ENCODE measurements around the gene RUNDC3A.

The RUNDC3A gene

GRCh38 chr17:44304651-44305050 lies 3.8 kb upstream of the RUNDC3A start:
- Histone ChIP-seq H3K4me3 (ENCODE audit: low read length) (no peak overlapping the region), H3K36me3 (ENCODE audit: insufficient read depth, low read length) (no peaks in the 10 kb centered on the region), H3K4me1 (ENCODE audit: insufficient read depth, low read length) (peaks cover 20% of the 10 kb centered on the region), H3K27me3 (ENCODE audit: insufficient read depth, low read length) (peaks cover 3% of the 10 kb centered on the region), H3K9me3 (ENCODE audit: low read length) (no peaks in the 10 kb centered on the region), H2AFZ (ENCODE audit: low read depth, low read length) (no peak overlapping the region)

- peaks cover 6% of the 10 kb centered on the region for H3K27me3 ChIP-seq (ENCODE audit: insufficient read depth, low read length)
- H3K36me3 ChIP-seq (ENCODE audit: insufficient read depth, low read length), result no peaks in the 10 kb centered on the region
- H2AFZ ChIP-seq (ENCODE audit: low read depth, low read length), result no peak overlapping the region
- H3K4me1 ChIP-seq (ENCODE audit: insufficient read depth, low read length), result peaks cover 30% of the 10 kb centered on the region
- H3K9me3 ChIP-seq (ENCODE audit: low read length), result no peaks in the 10 kb centered on the region
- peak overlapping the region; percentile 59 for H3K4me3 ChIP-seq (ENCODE audit: low read length)
Observed at GRCh38 chr17:44307387-44308186, 814 bp upstream of the RUNDC3A start.

DNA sequence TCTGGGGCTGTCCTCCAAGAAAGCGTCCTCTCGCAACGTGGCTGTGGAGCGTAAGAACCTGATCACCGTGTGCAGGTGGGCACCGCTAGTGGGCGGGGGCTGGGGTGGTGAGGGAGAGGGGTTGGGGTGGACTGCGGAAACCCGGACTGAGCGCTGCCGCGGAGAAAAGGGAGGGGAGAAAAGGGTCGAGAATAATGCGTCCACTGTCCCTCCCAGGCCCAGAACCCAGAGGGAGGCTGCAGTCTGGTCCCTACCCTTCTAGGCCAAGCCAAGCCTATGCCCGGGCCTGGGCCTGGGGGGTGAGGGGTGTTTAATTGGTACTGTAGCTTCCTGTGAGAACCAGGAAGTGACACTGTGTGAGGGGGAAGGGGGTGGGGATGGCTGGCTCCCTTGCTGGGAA lies 464 bp downstream of the RUNDC3A start:
- Histone ChIP-seq H3K27me3 (ENCODE audit: insufficient read depth, low read length) (peaks cover 9% of the 10 kb centered on the region), H3K9me3 (ENCODE audit: low read length) (no peaks in the 10 kb centered on the region), H2AFZ (ENCODE audit: low read depth, low read length) (no peak overlapping the region), H3K36me3 (ENCODE audit: insufficient read depth, low read length) (no peaks in the 10 kb centered on the region), H3K4me3 (ENCODE audit: low read length) (peak overlapping the region; percentile 59), H3K4me1 (ENCODE audit: insufficient read depth, low read length) (peaks cover 30% of the 10 kb centered on the region)

- H3K27me3 ChIP-seq (ENCODE audit: insufficient read depth, low read length), result peaks cover 15% of the 10 kb centered on the region
- H3K36me3 ChIP-seq (ENCODE audit: insufficient read depth, low read length), result no peaks in the 10 kb centered on the region
- H2AFZ ChIP-seq (ENCODE audit: low read depth, low read length), result no peak overlapping the region
- peaks cover 30% of the 10 kb centered on the region for H3K4me1 ChIP-seq (ENCODE audit: insufficient read depth, low read length)
- H3K9me3 ChIP-seq (ENCODE audit: low read length), result no peaks in the 10 kb centered on the region
- peak overlapping the region; percentile 59 for H3K4me3 ChIP-seq (ENCODE audit: low read length)
Observed at GRCh38 chr17:44309472-44309871, 1.1 kb downstream of the RUNDC3A start.

GRCh38 chr17:44310188-44310587 lies 1.8 kb downstream of the RUNDC3A start:
- Histone ChIP-seq H3K27me3 (ENCODE audit: insufficient read depth, low read length) (peaks cover 22% of the 10 kb centered on the region), H3K9me3 (ENCODE audit: low read length) (no peaks in the 10 kb centered on the region), H3K4me1 (ENCODE audit: insufficient read depth, low read length) (peaks cover 35% of the 10 kb centered on the region), H3K4me3 (ENCODE audit: low read length) (no peak overlapping the region), H2AFZ (ENCODE audit: low read depth, low read length) (no peak overlapping the region), H3K36me3 (ENCODE audit: insufficient read depth, low read length) (no peaks in the 10 kb centered on the region)

DNA sequence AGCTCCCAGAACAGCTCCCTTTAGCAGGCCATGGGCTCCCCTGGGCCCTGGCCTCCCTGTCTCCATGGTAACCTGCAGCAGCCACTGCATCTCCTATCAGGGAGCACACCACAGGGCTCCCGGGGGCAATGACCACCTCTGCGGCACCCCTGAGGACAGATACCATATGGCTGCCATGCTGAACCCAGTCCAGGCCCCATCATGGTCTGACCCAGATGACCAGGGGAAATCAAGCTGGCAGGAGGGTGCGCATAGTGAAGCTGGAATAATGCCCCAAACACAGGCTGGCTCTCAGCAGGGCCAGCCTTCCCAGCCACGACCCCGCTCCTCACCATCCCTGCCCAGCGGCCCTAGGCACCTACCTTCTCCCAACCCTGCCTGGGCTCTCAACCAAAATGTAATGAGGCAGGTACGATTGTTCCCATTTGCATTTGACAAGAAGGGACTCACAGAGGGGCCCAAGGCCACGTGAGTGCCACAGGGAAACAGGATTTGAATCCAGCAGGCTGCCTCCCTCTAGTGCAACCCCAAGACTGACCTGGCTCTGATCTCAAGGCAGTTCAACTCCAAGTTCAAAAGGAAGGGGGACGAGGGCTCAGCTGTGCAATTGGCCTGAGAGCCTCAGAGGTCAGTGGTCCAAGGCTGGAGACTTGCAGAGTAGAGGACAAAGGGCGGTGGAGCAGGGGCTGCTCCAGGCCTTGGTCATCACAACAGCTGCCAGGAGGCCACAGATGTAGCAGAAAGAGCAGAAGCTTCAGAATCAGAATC lies 2.4 kb downstream of the RUNDC3A start:
- H2AFZ ChIP-seq (ENCODE audit: low read depth, low read length), result no peak overlapping the region
- H3K36me3 ChIP-seq (ENCODE audit: insufficient read depth, low read length), result no peaks in the 10 kb centered on the region
- H3K9me3 ChIP-seq (ENCODE audit: low read length), result no peaks in the 10 kb centered on the region
- H3K4me1 ChIP-seq (ENCODE audit: insufficient read depth, low read length), result peaks cover 37% of the 10 kb centered on the region
- H3K27me3 ChIP-seq (ENCODE audit: insufficient read depth, low read length), result peaks cover 25% of the 10 kb centered on the region
- H3K4me3 ChIP-seq (ENCODE audit: low read length), result no peak overlapping the region

GRCh38 chr17:44311562-44312181 lies 3.3 kb downstream of the RUNDC3A start:
- no peak overlapping the region for H2AFZ ChIP-seq (ENCODE audit: low read depth, low read length)
- H3K4me1 ChIP-seq (ENCODE audit: insufficient read depth, low read length), result peaks cover 39% of the 10 kb centered on the region
- peaks cover 33% of the 10 kb centered on the region for H3K27me3 ChIP-seq (ENCODE audit: insufficient read depth, low read length)
- H3K36me3 ChIP-seq (ENCODE audit: insufficient read depth, low read length), result no peaks in the 10 kb centered on the region
- no peaks in the 10 kb centered on the region for H3K9me3 ChIP-seq (ENCODE audit: low read length)
- H3K4me3 ChIP-seq (ENCODE audit: low read length), result no peak overlapping the region

DNA sequence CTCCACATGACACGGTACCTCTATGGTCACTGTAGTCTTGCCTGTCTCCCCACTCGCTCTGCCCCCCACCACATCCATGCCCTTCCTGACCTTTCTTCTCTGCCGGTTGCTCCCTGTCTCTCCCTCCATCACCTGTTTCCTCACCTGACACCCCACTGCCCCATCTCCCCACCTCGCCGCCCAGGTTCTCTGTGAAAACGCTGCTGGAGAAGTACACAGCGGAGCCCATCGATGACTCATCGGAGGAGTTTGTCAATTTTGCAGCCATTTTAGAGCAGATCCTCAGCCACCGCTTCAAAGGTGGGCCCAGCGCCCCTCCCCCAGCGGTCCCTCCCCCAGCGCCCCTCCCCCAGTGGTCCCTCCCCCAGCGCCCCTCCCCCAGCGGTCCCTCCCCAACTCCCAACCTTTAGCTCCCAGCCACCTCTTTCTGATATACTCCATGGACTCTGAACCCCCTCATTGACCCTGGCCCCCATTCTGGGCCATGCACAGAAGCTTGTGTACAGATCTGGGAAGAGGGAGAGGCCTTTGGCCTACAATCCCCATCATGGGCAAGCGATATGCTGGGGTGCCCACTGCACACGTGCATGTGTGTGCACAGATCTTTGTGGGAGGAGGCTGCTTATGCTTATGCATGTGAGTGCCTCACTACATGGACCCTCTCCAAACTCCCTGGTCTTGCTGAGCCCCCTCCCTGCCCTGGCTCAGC lies 4.1 kb downstream of the RUNDC3A start:
- H3K27me3 ChIP-seq (ENCODE audit: insufficient read depth, low read length), result peaks cover 42% of the 10 kb centered on the region
- H3K36me3 ChIP-seq (ENCODE audit: insufficient read depth, low read length), result no peaks in the 10 kb centered on the region
- H3K4me1 ChIP-seq (ENCODE audit: insufficient read depth, low read length), result peaks cover 32% of the 10 kb centered on the region
- no peak overlapping the region for H3K4me3 ChIP-seq (ENCODE audit: low read length)
- no peak overlapping the region for H2AFZ ChIP-seq (ENCODE audit: low read depth, low read length)
- peaks cover under 1% of the 10 kb centered on the region for H3K9me3 ChIP-seq (ENCODE audit: low read length)

DNA sequence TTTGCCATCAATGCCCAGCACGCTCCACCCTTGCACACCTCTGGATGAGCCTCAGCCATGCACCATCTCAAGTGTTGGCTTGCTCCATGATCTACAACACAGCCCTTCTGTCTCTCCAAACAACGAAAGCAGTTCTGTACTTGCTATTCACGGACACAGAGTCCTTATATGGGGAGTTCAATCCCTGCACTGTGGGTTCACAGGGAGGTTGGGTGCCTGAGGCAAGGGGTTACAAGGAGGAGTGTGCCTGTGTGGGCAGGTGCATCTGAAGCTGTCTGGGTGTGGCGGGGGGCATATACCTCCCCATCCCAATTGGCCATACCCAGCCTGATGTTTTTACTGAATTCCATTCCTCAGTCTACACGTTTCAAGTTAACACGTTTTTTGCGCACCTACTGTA lies 5.6 kb downstream of the RUNDC3A start:
- Histone ChIP-seq H2AFZ (ENCODE audit: low read depth, low read length) (no peak overlapping the region), H3K27me3 (ENCODE audit: insufficient read depth, low read length) (peaks cover 42% of the 10 kb centered on the region), H3K4me1 (ENCODE audit: insufficient read depth, low read length) (peaks cover 25% of the 10 kb centered on the region), H3K4me3 (ENCODE audit: low read length) (no peak overlapping the region), H3K36me3 (ENCODE audit: insufficient read depth, low read length) (no peaks in the 10 kb centered on the region), H3K9me3 (ENCODE audit: low read length) (peaks cover 2% of the 10 kb centered on the region)

GRCh38 chr17:44314524-44314868 lies 6.1 kb downstream of the RUNDC3A start:
- Histone ChIP-seq H2AFZ (ENCODE audit: low read depth, low read length) (no peak overlapping the region), H3K9me3 (ENCODE audit: low read length) (peaks cover 2% of the 10 kb centered on the region), H3K4me1 (ENCODE audit: insufficient read depth, low read length) (peaks cover 20% of the 10 kb centered on the region), H3K4me3 (ENCODE audit: low read length) (no peak overlapping the region), H3K36me3 (ENCODE audit: insufficient read depth, low read length) (peaks cover 3% of the 10 kb centered on the region), H3K27me3 (ENCODE audit: insufficient read depth, low read length) (peaks cover 42% of the 10 kb centered on the region)

DNA sequence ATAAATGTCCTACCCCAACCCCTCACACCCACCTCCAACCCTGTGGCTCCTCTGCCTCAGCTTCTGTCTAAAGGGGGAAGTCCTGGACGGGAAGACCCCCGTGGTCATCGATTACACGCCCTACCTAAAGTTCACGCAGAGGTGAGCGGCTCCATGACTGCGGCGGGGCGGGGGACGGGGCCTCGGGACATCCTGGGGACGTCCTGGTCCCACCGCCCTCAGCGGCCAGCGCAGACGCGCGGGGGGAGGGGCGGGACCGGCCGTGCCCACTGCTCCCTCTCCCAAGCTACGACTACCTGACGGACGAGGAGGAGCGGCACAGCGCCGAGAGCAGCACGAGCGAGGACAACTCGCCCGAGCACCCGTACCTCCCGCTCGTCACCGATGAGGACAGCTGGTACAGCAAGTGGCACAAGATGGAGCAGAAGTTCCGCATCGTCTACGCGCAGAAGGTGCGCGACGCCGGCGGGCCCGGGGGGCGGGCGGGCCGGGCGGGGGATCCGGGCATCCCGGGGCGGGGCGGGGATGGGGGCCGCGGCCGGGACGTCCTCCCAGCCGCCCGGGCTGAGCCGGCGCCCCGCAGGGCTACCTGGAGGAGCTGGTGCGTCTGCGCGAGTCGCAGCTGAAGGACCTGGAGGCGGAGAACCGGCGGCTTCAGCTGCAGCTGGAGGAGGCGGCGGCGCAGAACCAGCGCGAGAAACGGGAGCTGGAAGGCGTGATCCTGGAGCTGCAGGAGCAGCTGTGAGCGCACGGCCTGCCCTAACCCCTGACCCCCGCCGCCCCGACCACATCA lies 6.7 kb downstream of the RUNDC3A start:
- peaks cover 2% of the 10 kb centered on the region for H3K9me3 ChIP-seq (ENCODE audit: low read length)
- H3K36me3 ChIP-seq (ENCODE audit: insufficient read depth, low read length), result peaks cover 6% of the 10 kb centered on the region
- peaks cover 42% of the 10 kb centered on the region for H3K27me3 ChIP-seq (ENCODE audit: insufficient read depth, low read length)
- peaks cover 16% of the 10 kb centered on the region for H3K4me1 ChIP-seq (ENCODE audit: insufficient read depth, low read length)
- H3K4me3 ChIP-seq (ENCODE audit: low read length), result no peak overlapping the region
- no peak overlapping the region for H2AFZ ChIP-seq (ENCODE audit: low read depth, low read length)
